ENCODE results near the gene GLI3. TPM values are rescaled to one million over a fixed set of nuclear protein-coding genes. Genes with fewer than 3 reads are reported as not detected.

Gene GLI3
- polyA plus RNA-seq, 2 of the 4 experiments (the other 2 are of a cell fraction), result 0.09 TPM; not detected in 1

GRCh38 chr7:42020061-42020460 is 216.9 kb downstream of the GLI3 start:
- Histone ChIP-seq H3K4me3 (no peak overlapping the region), H3K4me2 (no peak overlapping the region), H3K9me3 (no peaks in the 10 kb centered on the region; the same call in 2 of the 3 replicates), H3K4me1 (no peaks in the 10 kb centered on the region), H3K27ac (no peak overlapping the region)
- FAIRE-seq, result no peak
- TF ChIP-seq RAD21 (conservative IDR thresholded peaks at IDR 0.05 in 1 of 2, IDR thresholded peaks at IDR 0.05 in 1 of 2), result no peak
- DNase-seq (ENCODE audit: low read depth in 1 of 2, low spot score in 1 of 2), result no peak
- POLR2A ChIA-PET, result no interaction called here
- CTCF ChIA-PET, result interaction anchor here (0.7 to 1.1 kb wide), 2 partner anchors 12 to 225 kb away, joined by 3 read pairs; no protein-coding TSS in a partner anchor
- no peak for ATAC-seq
- 16% methylated on average over 7 of the region's 7 CpGs for WGBS (ENCODE audit: missing lambda C conversion rate)

DNA sequence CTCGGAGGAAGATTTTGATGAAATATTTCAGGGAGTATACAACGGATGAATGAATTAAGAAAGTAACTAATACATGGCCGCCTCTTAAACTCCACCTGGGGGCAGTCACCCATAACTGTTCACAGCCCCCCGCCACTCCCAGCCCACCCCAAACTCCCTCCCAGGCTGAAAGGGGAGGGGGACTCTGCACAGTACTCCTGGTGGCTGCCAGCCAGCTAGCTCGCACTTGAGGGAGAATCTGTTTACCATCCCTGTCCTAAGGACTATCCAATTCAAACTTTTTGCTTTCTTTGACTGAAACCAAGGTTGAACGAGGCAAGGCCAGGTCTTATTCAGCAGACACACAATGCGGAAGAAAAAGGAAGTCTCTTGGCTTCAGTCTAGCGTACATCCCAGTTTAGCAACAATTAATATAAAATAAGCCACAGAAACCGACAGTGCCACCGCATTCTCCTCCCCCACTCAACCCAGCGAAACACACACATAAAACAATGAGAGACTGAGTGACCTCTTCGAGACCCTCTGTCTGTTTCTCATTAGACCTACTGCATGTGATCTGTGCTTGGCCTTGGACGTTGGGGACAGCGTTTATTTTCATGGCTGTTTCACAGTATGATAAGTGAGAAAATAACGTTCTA is 219.5 kb downstream of the GLI3 start:
- no peak for DNase-seq (ENCODE audit: low read depth in 1 of 2, low spot score in 1 of 2)
- Histone ChIP-seq H3K9me3 (peaks cover 10% of the 10 kb centered on the region), H3K27ac (no peak overlapping the region), H3K4me1 (no peaks in the 10 kb centered on the region), H3K4me2 (no peak overlapping the region), H3K4me3 (no peak overlapping the region)
- CTCF ChIA-PET, result interaction anchor here (1.7 kb wide), 1 partner anchor 8 kb away, joined by 6 read pairs; no protein-coding TSS in a partner anchor
- POLR2A ChIA-PET, result no interaction called here
- TF ChIP-seq CBX2 (IDR thresholded peaks at IDR 0.05; ENCODE audit: borderline replicate concordance, low read depth) (no peak), CHD2 (IDR thresholded peaks at IDR 0.05; ENCODE audit: low read length, partially characterized antibody) (no peak), HEYL (CRISPR knock-in tag; IDR thresholded peaks at IDR 0.05) (no peak), TP53 (CRISPR knock-in tag; IDR thresholded peaks at IDR 0.05) (no peak)
- no peak for FAIRE-seq
- 42% methylated on average over 14 of the region's 15 CpGs for WGBS (ENCODE audit: missing lambda C conversion rate)
- no peak for ATAC-seq

DNA sequence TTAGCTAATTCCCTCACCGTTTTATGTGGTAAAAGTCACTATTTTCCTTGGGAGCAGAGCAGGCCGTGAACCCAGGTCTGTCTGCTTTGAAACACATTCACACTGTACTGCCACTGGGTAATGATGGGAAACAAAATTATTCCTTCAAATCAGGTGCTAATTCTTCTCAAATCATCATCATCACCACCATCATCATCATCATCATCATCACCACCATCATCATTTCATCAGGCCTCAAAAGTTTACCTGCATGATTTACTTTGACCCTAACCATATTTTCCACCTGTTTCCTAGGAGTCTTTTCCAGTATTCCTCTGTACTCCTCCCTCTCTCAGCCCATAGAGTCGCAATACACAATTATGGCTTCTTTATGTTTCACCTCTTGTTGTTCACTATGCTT is 220.5 kb downstream of the GLI3 start:
- POLR2A ChIA-PET, result no interaction called here
- H3K9me3 ChIP-seq, result peaks cover 10% of the 10 kb centered on the region
- no peak for FAIRE-seq

DNA sequence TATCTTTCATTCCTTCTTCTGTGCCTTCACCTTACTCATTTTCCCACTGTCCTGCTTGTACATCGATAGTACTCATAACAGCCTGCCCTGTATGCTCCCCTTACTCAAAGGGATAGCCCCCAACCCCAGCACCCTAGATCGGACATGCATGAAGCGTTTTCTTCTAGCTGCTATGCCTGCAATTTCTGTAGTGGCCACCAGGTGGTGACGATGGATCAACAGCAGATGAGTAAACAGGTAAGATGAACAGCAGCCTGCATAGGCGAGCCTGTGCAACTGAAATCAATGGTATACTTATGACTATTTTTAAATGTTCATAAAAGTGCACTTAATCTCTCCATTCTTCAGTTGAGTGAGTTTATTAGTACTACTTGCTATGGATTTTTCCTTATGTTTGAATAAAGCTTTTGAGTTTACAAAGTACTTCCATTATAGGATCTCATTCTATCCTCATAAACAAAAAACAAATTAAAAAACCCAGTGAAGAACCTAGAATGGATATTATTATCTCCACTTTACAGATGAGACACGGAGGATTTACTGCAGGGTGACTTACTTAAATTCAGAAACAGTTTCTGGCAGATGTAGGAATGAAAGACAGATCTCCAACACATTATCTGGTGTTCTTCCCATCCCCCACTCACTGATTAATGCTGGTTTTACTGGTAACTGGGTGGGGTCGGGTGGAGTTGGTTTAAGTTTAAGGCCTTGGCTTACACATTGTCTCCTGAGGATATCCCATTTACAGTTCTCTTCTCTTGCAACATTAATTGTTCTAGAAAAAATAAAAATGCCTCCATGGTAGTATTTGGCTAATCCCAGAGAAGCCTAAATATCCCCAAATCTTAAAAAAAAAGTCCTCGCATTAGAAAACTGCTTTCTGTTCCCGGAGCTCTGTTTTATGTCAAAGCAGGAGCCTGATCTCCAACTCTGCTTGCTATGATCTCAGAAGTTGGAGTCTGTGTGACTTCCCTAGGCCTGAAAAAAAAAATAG is 222.1 kb downstream of the GLI3 start:
- DNase-seq (ENCODE audit: low read depth in 1 of 2, low spot score in 1 of 2) (peak; percentile 21 to 75), FAIRE-seq (no peak), ATAC-seq (peak in 1 of 2 experiments; percentile 80; a peak in 3 of 6 replicates)
- peaks cover 10% of the 10 kb centered on the region for H3K9me3 ChIP-seq
- H3K4me3 ChIP-seq, result no peak overlapping the region
- ChIA-PET POLR2A (no interaction called here), CTCF (interaction anchor here (1.0 to 1.6 kb wide), 4 partner anchors 9 to 72 kb away, joined by 3 to 4 read pairs (median 4); no protein-coding TSS in a partner anchor)
- H3K4me2 ChIP-seq, result no peak overlapping the region
- TF ChIP-seq PHF8 (IDR thresholded peaks at IDR 0.05; ENCODE audit: borderline replicate concordance, low read depth), result no peak
- no peak for TF ChIP-seq NR3C1 (IDR thresholded peaks at IDR 0.05)
- TF ChIP-seq FOSL2 (IDR thresholded peaks at IDR 0.05), result no peak
- no peak for TF ChIP-seq FOSL2 (CRISPR knock-in tag; IDR thresholded peaks at IDR 0.05)
- TF ChIP-seq SMC3 (IDR thresholded peaks at IDR 0.05), result peak; percentile 62; the same call in 2 of the 3 replicates
- no peak for TF ChIP-seq ZSCAN20 (CRISPR knock-in tag; IDR thresholded peaks at IDR 0.05)
- TF ChIP-seq JUN (IDR thresholded peaks at IDR 0.05), result no peak
- TF ChIP-seq RAD21 (conservative IDR thresholded peaks at IDR 0.05 in 1 of 2, IDR thresholded peaks at IDR 0.05 in 1 of 2), result peak; percentile 58 to 75
- TF ChIP-seq SREBF2 (IDR thresholded peaks at IDR 0.05), result no peak
- TF ChIP-seq, protein P1, sequence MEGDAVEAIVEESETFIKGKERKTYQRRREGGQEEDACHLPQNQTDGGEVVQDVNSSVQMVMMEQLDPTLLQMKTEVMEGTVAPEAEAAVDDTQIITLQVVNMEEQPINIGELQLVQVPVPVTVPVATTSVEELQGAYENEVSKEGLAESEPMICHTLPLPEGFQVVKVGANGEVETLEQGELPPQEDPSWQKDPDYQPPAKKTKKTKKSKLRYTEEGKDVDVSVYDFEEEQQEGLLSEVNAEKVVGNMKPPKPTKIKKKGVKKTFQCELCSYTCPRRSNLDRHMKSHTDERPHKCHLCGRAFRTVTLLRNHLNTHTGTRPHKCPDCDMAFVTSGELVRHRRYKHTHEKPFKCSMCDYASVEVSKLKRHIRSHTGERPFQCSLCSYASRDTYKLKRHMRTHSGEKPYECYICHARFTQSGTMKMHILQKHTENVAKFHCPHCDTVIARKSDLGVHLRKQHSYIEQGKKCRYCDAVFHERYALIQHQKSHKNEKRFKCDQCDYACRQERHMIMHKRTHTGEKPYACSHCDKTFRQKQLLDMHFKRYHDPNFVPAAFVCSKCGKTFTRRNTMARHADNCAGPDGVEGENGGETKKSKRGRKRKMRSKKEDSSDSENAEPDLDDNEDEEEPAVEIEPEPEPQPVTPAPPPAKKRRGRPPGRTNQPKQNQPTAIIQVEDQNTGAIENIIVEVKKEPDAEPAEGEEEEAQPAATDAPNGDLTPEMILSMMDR (IDR thresholded peaks at IDR 0.05), result peak; percentile 60
- H3K4me1 ChIP-seq, result no peaks in the 10 kb centered on the region
- no peak overlapping the region for H3K27ac ChIP-seq
- WGBS (ENCODE audit: missing lambda C conversion rate), result 7% methylated on average over 9 of the region's 9 CpGs

More for the DNA sequence above, 220.5 kb downstream of the GLI3 start:
- whole genome bisulfite sequencing (ENCODE audit: missing lambda C conversion rate), result 29% methylated on average over 3 of the region's 3 CpGs
- H3K27ac ChIP-seq, result no peak overlapping the region
- no peak for DNase-seq (ENCODE audit: low read depth in 1 of 2, low spot score in 1 of 2)
- no peak overlapping the region for H3K4me2 ChIP-seq
- TF ChIP-seq PHF8 (IDR thresholded peaks at IDR 0.05; ENCODE audit: borderline replicate concordance, low read depth) (no peak), FOXS1 (CRISPR knock-in tag; IDR thresholded peaks at IDR 0.05) (no peak), RCOR1 (IDR thresholded peaks at IDR 0.05; ENCODE audit: low read depth, low read length) (no peak), ZNF302 (CRISPR knock-in tag; IDR thresholded peaks at IDR 0.05) (no peak), TP53 (CRISPR knock-in tag; IDR thresholded peaks at IDR 0.05) (no peak), SREBF2 (IDR thresholded peaks at IDR 0.05) (no peak), POLR2AphosphoS2 (conservative IDR thresholded peaks at IDR 0.05; ENCODE audit: low read length) (no peak), MYC (IDR thresholded peaks at IDR 0.05; ENCODE audit: borderline replicate concordance, low read length) (no peak), RARB (CRISPR knock-in tag; IDR thresholded peaks at IDR 0.05) (no peak), RFX5 (IDR thresholded peaks at IDR 0.05) (no peak), USF2 (IDR thresholded peaks at IDR 0.05) (no peak)
- no peaks in the 10 kb centered on the region for H3K4me1 ChIP-seq
- CTCF ChIA-PET, result interaction anchor here (1.7 kb wide), 1 partner anchor 9 kb away, joined by 6 read pairs; no protein-coding TSS in a partner anchor
- no peak for ATAC-seq
- H3K4me3 ChIP-seq, result no peak overlapping the region
